ENCODE measurements around the gene KCNJ1.

Gene KCNJ1

DNA sequence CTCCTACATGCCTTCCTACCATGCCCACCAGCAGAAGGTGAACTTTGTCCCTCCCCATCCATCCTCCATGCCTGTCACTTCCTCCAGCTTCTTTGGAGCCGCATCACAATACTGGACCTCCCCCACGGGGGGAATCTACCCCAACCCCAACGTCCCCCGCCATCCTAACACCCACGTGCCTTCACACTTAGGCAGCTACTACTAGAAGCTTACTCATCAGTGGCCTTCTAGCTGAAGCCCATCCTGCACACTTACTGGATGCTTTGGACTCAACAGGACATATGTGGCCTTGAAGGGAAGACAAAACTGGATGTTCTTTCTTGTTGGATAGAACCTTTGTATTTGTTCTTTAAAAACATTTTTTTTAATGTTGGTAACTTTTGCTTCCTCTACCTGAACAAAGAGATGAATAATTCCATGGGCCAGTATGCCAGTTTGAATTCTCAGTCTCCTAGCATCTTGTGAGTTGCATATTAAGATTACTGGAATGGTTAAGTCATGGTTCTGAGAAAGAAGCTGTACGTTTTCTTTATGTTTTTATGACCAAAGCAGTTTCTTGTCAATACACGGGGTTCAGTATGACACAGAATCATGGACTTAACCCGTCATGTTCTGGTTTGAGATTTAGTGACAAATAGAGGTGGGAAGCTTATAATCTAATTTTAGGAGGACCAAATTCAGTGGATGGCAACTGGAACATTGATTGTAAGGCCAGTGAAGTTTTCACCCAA, 56.1 kb downstream of the KCNJ1 start:
- Histone ChIP-seq H3K4me3 (replicated peaks; ENCODE audit: low read depth, low read length) (no peak overlapping the region), H3K36me3 (ENCODE audit: control insufficient read depth, insufficient read depth, low read length) (peaks cover 18% of the 10 kb centered on the region), H3K27me3 (replicated peaks; ENCODE audit: control insufficient read depth, insufficient read depth, low read length) (no peaks in the 10 kb centered on the region)
- DNase-seq (ENCODE audit: extremely low read depth, insufficient read length), result no peak
- TF ChIP-seq, protein P1, sequence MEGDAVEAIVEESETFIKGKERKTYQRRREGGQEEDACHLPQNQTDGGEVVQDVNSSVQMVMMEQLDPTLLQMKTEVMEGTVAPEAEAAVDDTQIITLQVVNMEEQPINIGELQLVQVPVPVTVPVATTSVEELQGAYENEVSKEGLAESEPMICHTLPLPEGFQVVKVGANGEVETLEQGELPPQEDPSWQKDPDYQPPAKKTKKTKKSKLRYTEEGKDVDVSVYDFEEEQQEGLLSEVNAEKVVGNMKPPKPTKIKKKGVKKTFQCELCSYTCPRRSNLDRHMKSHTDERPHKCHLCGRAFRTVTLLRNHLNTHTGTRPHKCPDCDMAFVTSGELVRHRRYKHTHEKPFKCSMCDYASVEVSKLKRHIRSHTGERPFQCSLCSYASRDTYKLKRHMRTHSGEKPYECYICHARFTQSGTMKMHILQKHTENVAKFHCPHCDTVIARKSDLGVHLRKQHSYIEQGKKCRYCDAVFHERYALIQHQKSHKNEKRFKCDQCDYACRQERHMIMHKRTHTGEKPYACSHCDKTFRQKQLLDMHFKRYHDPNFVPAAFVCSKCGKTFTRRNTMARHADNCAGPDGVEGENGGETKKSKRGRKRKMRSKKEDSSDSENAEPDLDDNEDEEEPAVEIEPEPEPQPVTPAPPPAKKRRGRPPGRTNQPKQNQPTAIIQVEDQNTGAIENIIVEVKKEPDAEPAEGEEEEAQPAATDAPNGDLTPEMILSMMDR (IDR thresholded peaks at IDR 0.05; ENCODE audit: insufficient read depth, low read length, poor library complexity, severe bottlenecking), result no peak

DNA sequence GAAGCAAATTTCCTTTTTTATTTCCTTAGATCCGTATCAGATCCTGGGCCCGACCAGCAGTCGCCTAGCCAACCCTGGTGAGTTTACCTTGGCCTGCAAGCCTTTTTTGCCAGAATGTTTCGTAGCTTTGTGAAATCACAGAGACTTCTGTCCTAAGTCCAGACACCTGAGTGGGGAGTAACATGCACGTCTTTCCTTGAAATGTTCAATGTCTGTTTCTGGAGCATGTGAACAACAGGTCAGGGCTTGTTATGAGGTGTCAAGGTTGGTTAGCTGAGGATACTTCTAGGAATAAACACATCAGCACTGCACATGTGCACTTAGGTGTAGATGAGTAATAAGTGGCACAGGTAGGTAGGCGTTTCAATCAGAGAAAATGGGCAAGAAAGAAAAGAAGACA, 58.0 kb downstream of the KCNJ1 start:
- TF ChIP-seq, protein P1 (IDR thresholded peaks at IDR 0.05; ENCODE audit: insufficient read depth, low read length, poor library complexity, severe bottlenecking), result no peak
- H3K36me3 ChIP-seq (ENCODE audit: control insufficient read depth, insufficient read depth, low read length), result peaks cover 23% of the 10 kb centered on the region

DNA sequence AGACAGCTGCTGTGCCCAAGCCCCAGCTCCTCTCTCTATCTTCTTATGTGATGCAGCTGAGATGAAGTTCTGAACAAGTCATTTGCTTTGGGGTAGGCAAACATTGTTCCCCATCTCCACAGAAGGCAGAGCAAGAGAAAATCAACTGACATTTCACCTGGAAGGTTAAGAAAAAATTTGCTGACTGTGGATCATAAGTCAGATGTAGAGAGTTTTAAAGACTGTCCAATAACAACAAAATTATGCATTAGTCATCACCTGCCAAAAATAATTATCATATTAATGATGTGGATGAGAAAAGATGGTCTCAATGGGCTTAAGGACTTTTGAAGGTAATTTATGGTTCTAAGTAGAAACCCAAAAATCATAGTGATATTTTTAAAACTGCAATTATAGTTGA, 59.2 kb downstream of the KCNJ1 start:
- DNase-seq (ENCODE audit: extremely low read depth, insufficient read length), result no peak
- H3K4me3 ChIP-seq (replicated peaks; ENCODE audit: low read depth, low read length), result no peak overlapping the region
- H3K27me3 ChIP-seq (replicated peaks; ENCODE audit: control insufficient read depth, insufficient read depth, low read length), result no peaks in the 10 kb centered on the region
- TF ChIP-seq, protein P1 (IDR thresholded peaks at IDR 0.05; ENCODE audit: insufficient read depth, low read length, poor library complexity, severe bottlenecking), result no peak
- peaks cover 26% of the 10 kb centered on the region for H3K36me3 ChIP-seq (ENCODE audit: control insufficient read depth, insufficient read depth, low read length)

More for the DNA sequence above, 58.0 kb downstream of the KCNJ1 start:
- no peak overlapping the region for H3K4me3 ChIP-seq (replicated peaks; ENCODE audit: low read depth, low read length)
- no peak for DNase-seq (ENCODE audit: extremely low read depth, insufficient read length)
- H3K27me3 ChIP-seq (replicated peaks; ENCODE audit: control insufficient read depth, insufficient read depth, low read length), result no peaks in the 10 kb centered on the region

- H3K4me3 ChIP-seq (replicated peaks; ENCODE audit: low read depth, low read length), result no peak overlapping the region
- no peaks in the 10 kb centered on the region for H3K27me3 ChIP-seq (replicated peaks; ENCODE audit: control insufficient read depth, insufficient read depth, low read length)
- TF ChIP-seq, protein P1 (IDR thresholded peaks at IDR 0.05; ENCODE audit: insufficient read depth, low read length, poor library complexity, severe bottlenecking), result no peak
- no peak for DNase-seq (ENCODE audit: extremely low read depth, insufficient read length)
- peaks cover 26% of the 10 kb centered on the region for H3K36me3 ChIP-seq (ENCODE audit: control insufficient read depth, insufficient read depth, low read length)
Observed at GRCh38 chr11:128806506-128807261, 60.4 kb downstream of the KCNJ1 start.

DNA sequence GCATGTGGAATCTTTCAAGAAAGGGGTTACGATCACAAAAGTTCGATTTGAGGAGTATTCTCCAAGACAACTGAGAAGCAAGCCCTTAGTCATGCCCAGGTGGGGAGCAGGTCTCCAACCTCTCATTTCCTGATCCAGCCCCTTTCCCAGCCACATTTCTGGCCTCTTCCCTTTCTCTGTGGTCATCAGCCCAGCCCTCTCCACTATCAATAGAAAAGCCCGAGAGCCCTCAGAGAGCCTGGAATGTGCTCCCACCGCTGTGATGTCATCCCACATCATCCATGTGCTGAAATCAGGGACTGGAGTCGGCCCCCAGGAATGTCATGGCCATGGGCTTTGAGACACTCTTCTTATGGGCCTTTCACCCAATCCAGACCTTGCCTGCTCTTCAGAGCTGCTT, 62.6 kb downstream of the KCNJ1 start:
- TF ChIP-seq, protein P1 (IDR thresholded peaks at IDR 0.05; ENCODE audit: insufficient read depth, low read length, poor library complexity, severe bottlenecking), result no peak
- no peaks in the 10 kb centered on the region for H3K27me3 ChIP-seq (replicated peaks; ENCODE audit: control insufficient read depth, insufficient read depth, low read length)
- H3K36me3 ChIP-seq (ENCODE audit: control insufficient read depth, insufficient read depth, low read length), result peaks cover 26% of the 10 kb centered on the region
- no peak for DNase-seq (ENCODE audit: extremely low read depth, insufficient read length)
- H3K4me3 ChIP-seq (replicated peaks; ENCODE audit: low read depth, low read length), result no peak overlapping the region
